BJ (cell line): ENCODE data around the gene SDK1. TPM values are rescaled to one million over a fixed set of nuclear protein-coding genes. Genes with fewer than 3 reads are reported as not detected.

Experiments
- CTCF ChIA-PET: fragments of 350-600 bp; formaldehyde crosslinking; extraction: SDS; loops from one replicate; lab custom pipeline; 2021; ENCODE audit warnings: antibody characterized with exemption, inconsistent platforms; lab: Yijun Ruan, JAX
- POLR2A ChIA-PET: fragments of 300-600 bp; sonication (Branson Sonifier 250); formaldehyde crosslinking; extraction: SDS; loops from one replicate; lab custom pipeline; 2021; ENCODE audit warnings: antibody characterized with exemption; lab: Charles Lee
- DNase-seq: peaks from one replicate; pipeline ENCODE4 v3.0.0-alpha.2; 2011; ENCODE audit warnings: low read depth
- H3K27me3 ChIP-seq: 2 replicates; pipeline ENCODE4 v1.6.0; 2011; ENCODE audit warnings: low read length; ENCODE audit not compliant: control insufficient read depth, insufficient read depth
- H3K36me3 ChIP-seq: 2 replicates; pipeline ENCODE4 v1.5.1; 2011; ENCODE audit warnings: low read length; ENCODE audit not compliant: control insufficient read depth, insufficient read depth
- H3K4me3 ChIP-seq: 2 replicates; pipeline ENCODE4 v1.5.1; 2011; ENCODE audit warnings: low read depth, mild to moderate bottlenecking, control low read depth, low read length
- CTCF ChIP-seq: IDR thresholded peaks from 2 replicates; pipeline ENCODE4 v1.5.1; 2011; ENCODE audit warnings: low read depth, mild to moderate bottlenecking, control low read depth, inconsistent platforms, low read length, moderate library complexity; ENCODE audit not compliant: insufficient read depth
- polyA plus RNA-seq: library from polyadenylated mRNA; depleted of rRNA; stranded (reverse); fragments of >200 nt; gene quantifications from 2 replicates; pipeline ENCODE4 v1.2.3, GENCODE V29; 2011

The SDK1 gene
- polyA plus RNA-seq, 1 experiment: 0.01 TPM

- no peak overlapping the region for H3K4me3 ChIP-seq
- DNase-seq: no peak
- ChIA-PET CTCF (interaction anchor here (1.0 kb wide), 1 partner anchor 8 kb away, joined by 3 read pairs; no protein-coding TSS in a partner anchor), POLR2A (no interaction called here)
- no peak for TF ChIP-seq CTCF
- no peaks in the 10 kb centered on the region for H3K27me3 ChIP-seq
- H3K36me3 ChIP-seq: no peaks in the 10 kb centered on the region
These were observed 20.0 kb upstream of the SDK1 start for GRCh38 chr7:3280946-3281656.

- H3K27me3 ChIP-seq: no peaks in the 10 kb centered on the region
- ChIA-PET CTCF (interaction anchor here (1.5 kb wide), 1 partner anchor 19 kb away, joined by 4 read pairs; the partner anchor contains the start of gene SDK1), POLR2A (no interaction called here)
- no peaks in the 10 kb centered on the region for H3K36me3 ChIP-seq
- TF ChIP-seq CTCF: no peak
- no peak for DNase-seq
- H3K4me3 ChIP-seq: no peak overlapping the region
These were observed 18.6 kb upstream of the SDK1 start for GRCh38 chr7:3282457-3282856.

GRCh38 chr7:3283130-3283704 is 17.8 kb upstream of the SDK1 start:
- H3K36me3 ChIP-seq: no peaks in the 10 kb centered on the region
- no peak overlapping the region for H3K4me3 ChIP-seq
- DNase-seq: no peak
- no peak for TF ChIP-seq CTCF
- ChIA-PET CTCF (interaction anchor here (1.5 kb wide), 1 partner anchor 18 kb away, joined by 4 read pairs; the partner anchor contains the start of gene SDK1), POLR2A (no interaction called here)
- no peaks in the 10 kb centered on the region for H3K27me3 ChIP-seq

GRCh38 chr7:3285652-3286051 is 15.4 kb upstream of the SDK1 start:
- POLR2A ChIA-PET: no interaction called here
- no peak for DNase-seq
- CTCF ChIA-PET: no interaction called here
- no peaks in the 10 kb centered on the region for H3K36me3 ChIP-seq
- no peak for TF ChIP-seq CTCF
- H3K4me3 ChIP-seq: no peak overlapping the region
- H3K27me3 ChIP-seq: no peaks in the 10 kb centered on the region

GRCh38 chr7:3289996-3290395 is 11.1 kb upstream of the SDK1 start:
- H3K27me3 ChIP-seq: no peaks in the 10 kb centered on the region
- H3K4me3 ChIP-seq: no peak overlapping the region
- ChIA-PET POLR2A (no interaction called here), CTCF (interaction anchor here (1.3 kb wide), 1 partner anchor 11 kb away, joined by 3 read pairs; the partner anchor contains the start of gene SDK1)
- DNase-seq: no peak
- no peak for TF ChIP-seq CTCF
- no peaks in the 10 kb centered on the region for H3K36me3 ChIP-seq
